ENCODE measurements around the gene BIVM. TPM values are rescaled to one million over a fixed set of nuclear protein-coding genes. Genes with fewer than 3 reads are reported as not detected.

BIVM gene
- total RNA-seq, 1 experiment from 2014 or later, result 12.5 TPM

- no peak overlapping the region for H3K4me2 ChIP-seq
- no peaks in the 10 kb centered on the region for H3K27me3 ChIP-seq (ENCODE audit: insufficient read depth, low read depth)
- H3K79me2 ChIP-seq (ENCODE audit: low read depth), result peaks cover 15% of the 10 kb centered on the region
- no TSS peak for BruUV-seq (replicated peaks)
- no peaks in the 10 kb centered on the region for H3K36me3 ChIP-seq (ENCODE audit: low read depth)
- intact Hi-C loops (cut with micrococcal nuclease; ENCODE audit: unreplicated experiment), result loop anchor here (2.0 to 5.0 kb wide), 3 partner anchors 29 to 174 kb away; partner anchors contain the start of genes ERCC5 and TPP2
- no peaks in the 10 kb centered on the region; the same call in 1 of the 2 replicates for H3F3A ChIP-seq (ENCODE audit: insufficient read depth, low read depth)
- H3K9me3 ChIP-seq (ENCODE audit: insufficient read depth, low read depth), result no peaks in the 10 kb centered on the region
- ChIA-PET POLR2A (ENCODE audit: unreplicated experiment) (no interaction called here), CTCF (no interaction called here)
- no peak overlapping the region for H3K27ac ChIP-seq
- no peak overlapping the region for H2AFZ ChIP-seq
- TF ChIP-seq CTCF (conservative IDR thresholded peaks at IDR 0.05) (no peak), EZH2 (IDR thresholded peaks at IDR 0.05; ENCODE audit: low read depth) (no peak)
- peaks cover 11% of the 10 kb centered on the region for H3K4me1 ChIP-seq (replicated peaks; ENCODE audit: insufficient read depth)
- no peaks in the 10 kb centered on the region for H4K20me1 ChIP-seq (ENCODE audit: insufficient read depth)
- no peaks in the 10 kb centered on the region for H3K9me2 ChIP-seq (ENCODE audit: insufficient read depth)
- H3K4me3 ChIP-seq, result no peak overlapping the region
- DNase-seq, result no peak
These were observed 27.4 kb upstream of the BIVM start for GRCh38 chr13:102771298-102772041.

GRCh38 chr13:102772042-102772425, 26.9 kb upstream of the BIVM start:
- Histone ChIP-seq H3K9me2 (ENCODE audit: insufficient read depth) (no peaks in the 10 kb centered on the region), H3K79me2 (ENCODE audit: low read depth) (peaks cover 15% of the 10 kb centered on the region), H3K9me3 (ENCODE audit: insufficient read depth, low read depth) (no peaks in the 10 kb centered on the region), H3K4me3 (no peak overlapping the region), H3K4me2 (peak overlapping the region; percentile 73), H3K27me3 (ENCODE audit: insufficient read depth, low read depth) (no peaks in the 10 kb centered on the region), H3K36me3 (ENCODE audit: low read depth) (no peaks in the 10 kb centered on the region), H4K20me1 (ENCODE audit: insufficient read depth) (no peaks in the 10 kb centered on the region), H2AFZ (no peak overlapping the region), H3K27ac (no peak overlapping the region), H3F3A (ENCODE audit: insufficient read depth, low read depth) (no peaks in the 10 kb centered on the region; the same call in 1 of the 2 replicates), H3K4me1 (replicated peaks; ENCODE audit: insufficient read depth) (peaks cover 11% of the 10 kb centered on the region)
- no TSS peak for BruUV-seq (replicated peaks)
- ChIA-PET CTCF (no interaction called here), POLR2A (ENCODE audit: unreplicated experiment) (no interaction called here)
- TF ChIP-seq CTCF (conservative IDR thresholded peaks at IDR 0.05) (no peak), EZH2 (IDR thresholded peaks at IDR 0.05; ENCODE audit: low read depth) (no peak)
- intact Hi-C loops (cut with micrococcal nuclease; ENCODE audit: unreplicated experiment), result loop anchor here (2.0 to 5.0 kb wide), 3 partner anchors 29 to 175 kb away; partner anchors contain the start of genes ERCC5 and TPP2
- DNase-seq, result no peak

GRCh38 chr13:102773441-102774213, 25.3 kb upstream of the BIVM start, which contains the start of gene TEX30:
Gene TEX30, minus strand, starts transcription at chr13:102773786. Its CDS starts 3,760 bp downstream, at chr13:102770026.
- no peaks in the 10 kb centered on the region for H3K27me3 ChIP-seq (ENCODE audit: insufficient read depth, low read depth)
- intact Hi-C loops (cut with micrococcal nuclease; ENCODE audit: unreplicated experiment), result loop anchor here (2.0 to 5.0 kb wide), 3 partner anchors 27 to 176 kb away; partner anchors contain the start of genes ERCC5 and TPP2
- H3K36me3 ChIP-seq (ENCODE audit: low read depth), result no peaks in the 10 kb centered on the region
- TF ChIP-seq CTCF (conservative IDR thresholded peaks at IDR 0.05), result no peak
- TF ChIP-seq EZH2 (IDR thresholded peaks at IDR 0.05; ENCODE audit: low read depth), result no peak
- H3F3A ChIP-seq (ENCODE audit: insufficient read depth, low read depth), result no peaks in the 10 kb centered on the region; the same call in 1 of the 2 replicates
- ChIA-PET POLR2A (ENCODE audit: unreplicated experiment) (interaction anchor here (0.7 to 1.1 kb wide), 3 partner anchors 178 to 1569 kb away, joined by 3 to 5 read pairs (median 3); no protein-coding TSS in a partner anchor), CTCF (interaction anchor here (0.5 to 0.7 kb wide), 3 partner anchors 22 to 683 kb away, joined by 3 to 6 read pairs (median 3); no protein-coding TSS in a partner anchor)
- H3K79me2 ChIP-seq (ENCODE audit: low read depth), result peaks cover 15% of the 10 kb centered on the region
- no peaks in the 10 kb centered on the region for H3K9me2 ChIP-seq (ENCODE audit: insufficient read depth)
- H3K4me2 ChIP-seq, result peak within 1 kb of the TSS; percentile 73
- peaks cover 11% of the 10 kb centered on the region for H3K4me1 ChIP-seq (replicated peaks; ENCODE audit: insufficient read depth)
- H2AFZ ChIP-seq, result peak within 1 kb of the TSS; percentile 96
- 0 out of 2 replicates have a peak within 1 kb of the TSS, but pooled peaks have one; percentile 4 for H3K27ac ChIP-seq
- H4K20me1 ChIP-seq (ENCODE audit: insufficient read depth), result no peaks in the 10 kb centered on the region
- peak within 1 kb of the TSS; percentile 84 for H3K4me3 ChIP-seq
- no peaks in the 10 kb centered on the region for H3K9me3 ChIP-seq (ENCODE audit: insufficient read depth, low read depth)
- no TSS peak for BruUV-seq (replicated peaks)
- peak; percentile 64 to 88 for DNase-seq
